HepG2 (cell line): ENCODE results near the gene NIPAL4.

ENCODE experiments used
- FOXP4 ChIP-seq: sonication (generic); formaldehyde crosslinking; IDR thresholded peaks from 2 replicates; pipeline ENCODE4 v1.4.0; 2020; ENCODE audit warnings: missing genetic modification reagents
- KLF6 ChIP-seq: IDR thresholded peaks from 2 replicates; pipeline ENCODE4 v1.8.0; 2016; ENCODE audit warnings: missing biosample characterization, missing genetic modification reagents
- SP1 ChIP-seq, 2 experiments: fragments of 450-650 bp in 1 of 2; sonication (generic) in 1 of 2; formaldehyde crosslinking in 1 of 2; IDR thresholded peaks; 2 replicates each; pipeline versions ENCODE4 v1.4.0 to v1.6.1; 2016 to 2020; ENCODE audit warnings: missing genetic modification reagents in 1 of 2
- ZBTB40 ChIP-seq, 2 experiments: fragments of 450-650 bp in 1 of 2; sonication (generic) in 1 of 2; formaldehyde crosslinking in 1 of 2; IDR thresholded peaks; 2 replicates each; pipeline versions ENCODE4 v1.6.1 to v1.8.0; 2016 to 2022; ENCODE audit warnings: antibody characterized with exemption in 1 of 2, mild to moderate bottlenecking in 1 of 2, missing genetic modification reagents in 1 of 2
- ZC3H4 ChIP-seq: sonication (generic); formaldehyde crosslinking; IDR thresholded peaks from 2 replicates; pipeline ENCODE4 v1.4.0; 2020; ENCODE audit warnings: missing genetic modification reagents, borderline replicate concordance
- TF ChIP-seq, protein P1 (sequence below): IDR thresholded peaks from 2 replicates; pipeline ENCODE4 v1.6.1; 2012; ENCODE audit warnings: inconsistent platforms

DNA sequence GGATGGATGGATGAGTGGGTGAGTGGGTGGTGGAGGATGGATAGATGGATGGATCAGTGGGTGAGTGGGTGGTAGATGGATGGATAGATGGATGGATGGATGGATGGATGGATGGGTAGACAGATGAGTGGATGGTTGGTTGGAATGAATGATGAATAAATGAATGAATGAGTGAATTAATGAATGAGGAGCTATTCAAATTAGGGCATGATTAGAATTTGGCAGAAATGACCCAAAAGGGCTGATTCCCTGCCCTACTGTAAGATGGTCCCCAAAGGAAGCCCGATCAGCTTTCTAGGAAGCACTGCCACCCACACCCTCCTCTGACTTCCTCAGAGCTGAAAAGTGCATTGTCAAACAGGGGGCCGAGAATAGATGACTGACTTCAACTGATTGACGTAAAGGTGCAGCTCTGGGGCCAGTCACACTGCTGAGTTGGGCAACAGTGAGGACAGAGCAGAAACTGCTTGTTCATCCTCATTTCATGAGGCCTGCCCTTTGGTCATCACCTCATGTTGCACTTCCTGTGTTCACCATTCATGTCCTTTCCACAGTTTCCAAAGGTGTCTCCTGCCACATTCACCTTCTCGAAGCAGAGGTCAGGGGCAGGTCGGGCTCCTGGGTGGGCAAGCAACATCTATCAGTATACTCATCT lies 34.3 kb downstream of the NIPAL4 start:
- no peak for TF ChIP-seq ZBTB40 (IDR thresholded peaks at IDR 0.05)
- no peak for TF ChIP-seq ZBTB40 (CRISPR knock-in tag; IDR thresholded peaks at IDR 0.05)
- no peak for TF ChIP-seq FOXP4 (CRISPR knock-in tag)
- TF ChIP-seq SP1 (IDR thresholded peaks at IDR 0.05) = no peak
- no peak for TF ChIP-seq SP1 (CRISPR knock-in tag; IDR thresholded peaks at IDR 0.05)
- TF ChIP-seq, protein P1, sequence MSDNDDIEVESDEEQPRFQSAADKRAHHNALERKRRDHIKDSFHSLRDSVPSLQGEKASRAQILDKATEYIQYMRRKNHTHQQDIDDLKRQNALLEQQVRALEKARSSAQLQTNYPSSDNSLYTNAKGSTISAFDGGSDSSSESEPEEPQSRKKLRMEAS = 0 out of 2 replicates have a peak, but pooled peaks have one; percentile 43
- no peak for TF ChIP-seq KLF6 (CRISPR knock-in tag)
- no peak for TF ChIP-seq ZC3H4 (CRISPR knock-in tag)
